Body of pancreas (tissue), 4 donors: ENCODE measurements around the gene SLC6A9. TPM values are rescaled to one million over a fixed set of nuclear protein-coding genes. Genes with fewer than 3 reads are reported as not detected.
A peak's percentile ranks its signal among the peaks of the same experiment; 100 is the strongest.

Experiments used
- ATAC-seq: fragments of 150-250 bp; one replicate; pipeline ENCODE4 v1.9.1; 2016
- DNase-seq, 4 donors: peaks; one replicate each; pipeline ENCODE4 v3.0.0-alpha.2; 2019
- H3K27ac ChIP-seq, 4 donors: fragments of 200-600 bp; sonication (generic); 1 replicate in 3 of 4; 2 replicates in 1 of 4; pipeline versions ENCODE4 v1.5.1 to v1.6.1; 2016 to 2019; ENCODE audit warnings: mild to moderate bottlenecking in 1 of 4, mixed read lengths in 1 of 4, moderate library complexity in 1 of 4
- H3K27me3 ChIP-seq, 2 donors: fragments of 200-600 bp; sonication (generic); one replicate each; pipeline ENCODE4 v1.6.0; 2016; ENCODE audit warnings: mild to moderate bottlenecking in 1 of 2
- H3K36me3 ChIP-seq, 2 donors: fragments of 200-600 bp; sonication (generic); replicated peaks in 1 of 2; 2 replicates each; pipeline ENCODE4 v1.5.1; 2016; ENCODE audit warnings: low read depth in 2 of 2; ENCODE audit not compliant: insufficient read depth in 1 of 2
- H3K4me1 ChIP-seq: fragments of 200-600 bp; sonication (generic); one replicate; pipeline ENCODE4 v1.6.0; 2016
- H3K4me3 ChIP-seq, 2 donors: fragments of 200-600 bp; sonication (generic); 1 replicate in 1 of 2; 2 replicates in 1 of 2; pipeline ENCODE4 v1.5.1; 2016 to 2019
- H3K9me3 ChIP-seq, 3 donors: fragments of 200-600 bp; sonication (generic); 1 replicate in 2 of 3; 2 replicates in 1 of 3; pipeline ENCODE4 v1.5.1; 2016
- POLR2A ChIP-seq, 3 donors: fragments of 450-650 bp; IDR thresholded peaks; one replicate each; pipeline ENCODE4 v1.6.1; 2016; ENCODE audit warnings: antibody characterized with exemption in 3 of 3, mild to moderate bottlenecking in 2 of 3
- WGBS, 2 donors: methylation state at CpG; one replicate each; pipeline ENCODE4 v1.1.5; 2017; 5-methylcytosine and 5-hydroxymethylcytosine counted together
- intact Hi-C: fragments of 100-400 bp; cut with DNase I; formaldehyde crosslinking; loops from one replicate; pipeline ENCODE4 v1.15.1; 2023
- total RNA-seq, 2 donors: library from RNA; depleted of rRNA; stranded (reverse); fragments of >200 nt; gene quantifications; one replicate each; pipeline ENCODE4 v1.1.0, GENCODE V29; 2016
- TF ChIP-seq, protein P1 (sequence below), 7 experiments: fragments of 450-650 bp in 4 of 7; fragments of 200-600 bp in 3 of 7; sonication (generic) in 3 of 7; IDR thresholded peaks; one replicate each; pipeline ENCODE4 v1.5.1; 2016 to 2019; ENCODE audit warnings: antibody characterized with exemption in 7 of 7

The SLC6A9 gene
- total RNA-seq, 2 donors from 2014 or later: 2.3 to 4.6 TPM

DNA sequence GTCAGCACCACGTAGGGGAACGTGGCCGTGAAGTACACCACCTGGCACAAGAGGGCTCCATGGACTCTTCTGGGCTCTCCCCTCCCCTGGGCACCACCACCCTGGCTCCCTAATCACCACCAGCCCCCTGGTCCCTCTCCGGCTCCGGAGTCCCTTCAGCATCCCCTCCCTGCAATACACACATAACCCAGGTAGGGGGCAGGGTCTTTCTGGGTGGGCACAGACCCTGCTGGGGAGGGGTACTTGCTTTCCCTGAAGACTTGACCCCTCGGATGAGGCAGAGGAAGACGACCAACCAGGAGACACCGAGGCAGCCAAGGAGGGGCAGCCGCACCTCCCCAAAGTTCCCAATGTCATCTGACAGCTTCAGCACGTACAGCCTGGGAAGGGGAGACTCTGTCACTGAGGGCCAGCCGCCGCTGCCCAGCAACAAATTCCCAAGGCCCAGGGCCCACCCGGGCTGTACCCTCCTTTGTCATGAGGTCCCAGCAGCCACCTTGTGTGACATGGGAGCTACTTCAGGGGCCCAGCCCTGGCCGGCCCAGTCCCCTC is 28.6 kb downstream of the SLC6A9 start:
- DNase-seq (no peak), ATAC-seq (no peak)
- peaks cover 4% of the 10 kb centered on the region for H3K4me1 ChIP-seq
- no peaks in the 10 kb centered on the region for H3K9me3 ChIP-seq
- no peaks in the 10 kb centered on the region for H3K27me3 ChIP-seq
- intact Hi-C loops: loop anchor here (5.0 kb wide), 1 partner anchor 40 kb away; no protein-coding TSS in a partner anchor
- H3K27ac ChIP-seq: no peak overlapping the region
- WGBS, 2 donors: 82 to 83% methylated on average over 8 to 13 of the region's 14 CpGs
- H3K4me3 ChIP-seq: no peak overlapping the region
- H3K36me3 ChIP-seq: no peaks in the 10 kb centered on the region
- TF ChIP-seq, protein P1, sequence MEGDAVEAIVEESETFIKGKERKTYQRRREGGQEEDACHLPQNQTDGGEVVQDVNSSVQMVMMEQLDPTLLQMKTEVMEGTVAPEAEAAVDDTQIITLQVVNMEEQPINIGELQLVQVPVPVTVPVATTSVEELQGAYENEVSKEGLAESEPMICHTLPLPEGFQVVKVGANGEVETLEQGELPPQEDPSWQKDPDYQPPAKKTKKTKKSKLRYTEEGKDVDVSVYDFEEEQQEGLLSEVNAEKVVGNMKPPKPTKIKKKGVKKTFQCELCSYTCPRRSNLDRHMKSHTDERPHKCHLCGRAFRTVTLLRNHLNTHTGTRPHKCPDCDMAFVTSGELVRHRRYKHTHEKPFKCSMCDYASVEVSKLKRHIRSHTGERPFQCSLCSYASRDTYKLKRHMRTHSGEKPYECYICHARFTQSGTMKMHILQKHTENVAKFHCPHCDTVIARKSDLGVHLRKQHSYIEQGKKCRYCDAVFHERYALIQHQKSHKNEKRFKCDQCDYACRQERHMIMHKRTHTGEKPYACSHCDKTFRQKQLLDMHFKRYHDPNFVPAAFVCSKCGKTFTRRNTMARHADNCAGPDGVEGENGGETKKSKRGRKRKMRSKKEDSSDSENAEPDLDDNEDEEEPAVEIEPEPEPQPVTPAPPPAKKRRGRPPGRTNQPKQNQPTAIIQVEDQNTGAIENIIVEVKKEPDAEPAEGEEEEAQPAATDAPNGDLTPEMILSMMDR (IDR thresholded peaks at IDR 0.05): no peak
- TF ChIP-seq POLR2A (IDR thresholded peaks at IDR 0.05): no peak

DNA sequence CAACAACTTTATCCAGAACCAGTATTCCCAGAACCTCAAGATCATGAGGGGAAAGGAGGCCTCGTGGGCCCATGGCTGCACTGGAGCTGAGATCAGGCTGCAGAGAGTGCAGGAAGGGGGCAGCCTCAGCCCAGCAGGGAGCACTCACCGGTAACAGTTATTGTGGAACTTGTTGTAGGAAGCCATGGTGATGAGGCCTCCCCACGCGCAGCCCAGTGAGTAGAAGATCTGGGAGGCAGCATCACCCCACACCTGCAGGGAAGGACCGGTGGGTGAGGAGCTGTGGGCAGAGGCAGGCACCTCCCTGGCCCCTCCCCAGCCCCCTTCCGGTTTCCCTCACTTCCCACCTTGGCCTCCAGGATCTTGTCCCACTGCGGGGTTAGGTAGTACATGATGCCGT is 29.1 kb downstream of the SLC6A9 start:
- Histone ChIP-seq H3K36me3 (no peaks in the 10 kb centered on the region), H3K27ac (no peak overlapping the region), H3K9me3 (no peaks in the 10 kb centered on the region), H3K4me1 (peaks cover 4% of the 10 kb centered on the region), H3K4me3 (no peak overlapping the region), H3K27me3 (no peaks in the 10 kb centered on the region)
- 89 to 91% methylated on average over 6 to 8 of the region's 8 CpGs for WGBS, 2 donors
- TF ChIP-seq, protein P1 (IDR thresholded peaks at IDR 0.05): no peak
- no peak for TF ChIP-seq POLR2A (IDR thresholded peaks at IDR 0.05)
- ATAC-seq: no peak
- intact Hi-C loops: loop anchor here (5.0 kb wide), 1 partner anchor 40 kb away; no protein-coding TSS in a partner anchor
- no peak for DNase-seq

DNA sequence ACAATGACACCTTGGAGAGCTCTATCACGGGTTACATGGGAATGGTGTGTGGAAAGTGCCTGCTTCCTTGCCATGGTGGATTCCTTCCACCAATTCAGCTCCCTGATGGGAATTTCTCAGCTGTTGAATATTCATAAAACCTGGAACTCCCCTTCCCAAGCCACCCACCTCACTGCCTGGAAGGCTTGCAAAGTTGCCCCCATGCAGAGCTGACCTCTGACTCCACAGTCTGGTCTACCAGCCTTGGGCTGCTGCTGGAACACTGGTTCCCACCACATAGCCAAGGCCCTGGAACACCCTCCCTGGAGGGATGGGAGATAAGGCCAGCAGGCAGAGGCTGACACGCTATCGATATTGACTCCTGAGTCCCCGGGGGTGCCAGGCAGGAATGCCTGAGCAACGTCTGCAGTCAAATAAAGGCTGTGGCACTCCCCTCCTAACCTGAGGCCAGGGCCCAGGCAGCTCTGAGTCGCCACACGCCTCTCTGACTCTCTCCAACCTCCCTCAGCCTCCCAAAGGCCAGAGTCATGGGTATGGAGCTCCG is 31.1 kb downstream of the SLC6A9 start:
- intact Hi-C loops: loop anchor here (5.0 kb wide), 1 partner anchor 42 kb away; no protein-coding TSS in a partner anchor

DNA sequence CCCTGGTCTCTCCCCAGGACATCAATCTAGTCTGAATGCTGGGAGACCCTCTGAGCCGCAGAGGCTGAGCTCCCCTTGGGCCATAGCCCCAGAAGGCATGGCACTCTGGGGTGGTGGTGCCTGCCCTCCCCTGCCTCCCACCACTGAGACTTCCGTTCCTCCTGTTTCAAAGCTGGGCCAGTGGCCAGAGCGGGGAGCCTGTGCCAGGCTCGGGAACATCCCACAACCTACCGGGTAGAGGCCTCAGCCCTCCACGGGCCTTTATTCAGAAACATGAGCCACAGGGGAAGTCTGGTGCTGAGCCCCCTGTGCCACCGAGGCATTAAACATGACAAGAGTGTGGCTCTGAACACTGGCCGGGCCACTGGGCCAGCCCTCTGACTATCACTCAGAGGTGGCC is 31.8 kb downstream of the SLC6A9 start:
- H3K4me3 ChIP-seq: no peak overlapping the region
- no peak for DNase-seq
- no peak for ATAC-seq
- H3K36me3 ChIP-seq: no peaks in the 10 kb centered on the region
- WGBS, 2 donors: 90 to 91% methylated on average over 4 to 6 of the region's 8 CpGs
- intact Hi-C loops: no loop called here
- H3K27ac ChIP-seq: no peak overlapping the region
- no peaks in the 10 kb centered on the region for H3K9me3 ChIP-seq
- no peak for TF ChIP-seq POLR2A (IDR thresholded peaks at IDR 0.05)
- TF ChIP-seq, protein P1 (IDR thresholded peaks at IDR 0.05): no peak
- no peaks in the 10 kb centered on the region for H3K4me1 ChIP-seq
- no peaks in the 10 kb centered on the region for H3K27me3 ChIP-seq

More for the DNA sequence above, 31.1 kb downstream of the SLC6A9 start:
- Histone ChIP-seq H3K27me3 (no peaks in the 10 kb centered on the region), H3K36me3 (no peaks in the 10 kb centered on the region), H3K27ac (peak overlapping the region in 1 of 4 donors; percentile 6), H3K4me3 (no peak overlapping the region), H3K9me3 (no peaks in the 10 kb centered on the region), H3K4me1 (no peaks in the 10 kb centered on the region)
- 78 to 100% methylated on average over 1 to 8 of the region's 8 CpGs for WGBS, 2 donors
- peak; percentile 18 for ATAC-seq
- TF ChIP-seq POLR2A (IDR thresholded peaks at IDR 0.05): no peak
- TF ChIP-seq, protein P1 (IDR thresholded peaks at IDR 0.05): no peak
- DNase-seq: no peak

DNA sequence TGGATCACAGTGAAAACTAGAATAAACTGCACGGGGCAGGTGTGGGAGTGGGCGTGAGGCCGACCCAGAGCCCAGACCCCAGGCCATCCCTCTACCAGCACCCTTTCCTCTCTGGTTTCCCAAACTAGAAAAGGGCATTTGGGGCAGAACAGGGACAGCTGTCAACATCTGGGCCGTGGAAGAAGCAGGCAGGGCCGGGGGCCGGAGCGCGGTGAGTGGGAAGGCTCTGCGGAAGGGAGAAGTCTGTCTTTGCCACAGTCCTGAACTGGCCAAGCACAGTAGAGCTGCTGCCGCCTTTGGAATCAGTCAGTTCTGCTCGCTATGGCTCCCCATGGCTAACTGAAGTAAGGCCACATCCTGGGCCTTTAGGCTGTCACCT is 33.3 kb downstream of the SLC6A9 start:
- Histone ChIP-seq H3K4me1 (no peaks in the 10 kb centered on the region), H3K36me3 (no peaks in the 10 kb centered on the region), H3K9me3 (no peaks in the 10 kb centered on the region), H3K4me3 (no peak overlapping the region), H3K27ac (no peak overlapping the region), H3K27me3 (no peaks in the 10 kb centered on the region)
- intact Hi-C loops: no loop called here
- TF ChIP-seq, protein P1 (IDR thresholded peaks at IDR 0.05): no peak
- TF ChIP-seq POLR2A (IDR thresholded peaks at IDR 0.05): no peak
- no peak for ATAC-seq
- no peak for DNase-seq
- WGBS, 2 donors: 80 to 85% methylated on average over 11 of the region's 11 CpGs
